ENCODE measurements around the gene SFRP2.

DNA sequence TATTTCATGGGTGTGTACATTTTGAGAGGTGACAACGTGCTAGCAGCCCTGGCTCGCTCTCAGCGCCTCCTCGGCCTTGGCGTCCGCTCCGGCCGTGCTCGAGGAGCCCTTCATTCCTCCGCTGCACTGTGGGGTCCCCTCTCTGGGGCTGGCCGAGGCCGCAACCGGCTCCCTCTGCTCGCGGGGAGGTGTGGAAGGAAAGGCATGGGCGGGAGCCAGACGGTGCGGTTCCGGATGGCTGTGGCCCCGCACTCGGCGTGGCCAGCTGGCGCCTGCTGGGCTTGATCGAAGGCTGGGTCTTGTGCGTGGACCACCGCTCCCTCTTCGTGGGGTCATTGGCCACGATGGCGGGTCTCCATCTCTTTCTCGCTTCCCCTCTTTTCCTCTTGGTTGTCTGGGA is 17.2 kb upstream of the SFRP2 start:
- TF ChIP-seq, protein P1, sequence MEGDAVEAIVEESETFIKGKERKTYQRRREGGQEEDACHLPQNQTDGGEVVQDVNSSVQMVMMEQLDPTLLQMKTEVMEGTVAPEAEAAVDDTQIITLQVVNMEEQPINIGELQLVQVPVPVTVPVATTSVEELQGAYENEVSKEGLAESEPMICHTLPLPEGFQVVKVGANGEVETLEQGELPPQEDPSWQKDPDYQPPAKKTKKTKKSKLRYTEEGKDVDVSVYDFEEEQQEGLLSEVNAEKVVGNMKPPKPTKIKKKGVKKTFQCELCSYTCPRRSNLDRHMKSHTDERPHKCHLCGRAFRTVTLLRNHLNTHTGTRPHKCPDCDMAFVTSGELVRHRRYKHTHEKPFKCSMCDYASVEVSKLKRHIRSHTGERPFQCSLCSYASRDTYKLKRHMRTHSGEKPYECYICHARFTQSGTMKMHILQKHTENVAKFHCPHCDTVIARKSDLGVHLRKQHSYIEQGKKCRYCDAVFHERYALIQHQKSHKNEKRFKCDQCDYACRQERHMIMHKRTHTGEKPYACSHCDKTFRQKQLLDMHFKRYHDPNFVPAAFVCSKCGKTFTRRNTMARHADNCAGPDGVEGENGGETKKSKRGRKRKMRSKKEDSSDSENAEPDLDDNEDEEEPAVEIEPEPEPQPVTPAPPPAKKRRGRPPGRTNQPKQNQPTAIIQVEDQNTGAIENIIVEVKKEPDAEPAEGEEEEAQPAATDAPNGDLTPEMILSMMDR (IDR thresholded peaks at IDR 0.05): no peak
- no peak for TF ChIP-seq POLR2A (IDR thresholded peaks at IDR 0.05)

All from uterus (tissue), 2 donors.